Stimulated activated effector memory CD8-positive, alpha-beta T cell treated with anti-CD3 and anti-CD28 coated beads, Interleukin-12 subunit alpha, Interleukin-12 subunit beta, amount 100 ng/mL, for 72 hours (primary cell): Measurements from ENCODE around the gene ATP4A.

ENCODE experiments used
- ATAC-seq: fragments of 150-1000 bp; cut with Tn5 transposase; 2 replicates; pipeline ENCODE4 v1.10.0; 2021
- DNase-seq, 2 donors: peaks; one replicate each; pipeline ENCODE4 v3.0.0; 2021 to 2022; ENCODE audit warnings: low spot score in 2 of 2
- H3K27ac Mint-ChIP-seq: one replicate; pipeline ENCODE4 v1.8.0; 2022; ENCODE audit warnings: mild to moderate bottlenecking, mixed read lengths
- H3K36me3 Mint-ChIP-seq: one replicate; pipeline ENCODE4 v1.8.0; 2022; ENCODE audit warnings: mild to moderate bottlenecking, mixed read lengths
- H3K4me1 Mint-ChIP-seq: one replicate; pipeline ENCODE4 v1.8.0; 2022; ENCODE audit warnings: mixed read lengths
- H3K4me3 Mint-ChIP-seq: one replicate; pipeline ENCODE4 v1.8.0; 2022; ENCODE audit warnings: mild to moderate bottlenecking, mixed read lengths
- H3K9me3 Mint-ChIP-seq: one replicate; pipeline ENCODE4 v1.8.0; 2022; ENCODE audit warnings: mixed read lengths

ATP4A gene

DNA sequence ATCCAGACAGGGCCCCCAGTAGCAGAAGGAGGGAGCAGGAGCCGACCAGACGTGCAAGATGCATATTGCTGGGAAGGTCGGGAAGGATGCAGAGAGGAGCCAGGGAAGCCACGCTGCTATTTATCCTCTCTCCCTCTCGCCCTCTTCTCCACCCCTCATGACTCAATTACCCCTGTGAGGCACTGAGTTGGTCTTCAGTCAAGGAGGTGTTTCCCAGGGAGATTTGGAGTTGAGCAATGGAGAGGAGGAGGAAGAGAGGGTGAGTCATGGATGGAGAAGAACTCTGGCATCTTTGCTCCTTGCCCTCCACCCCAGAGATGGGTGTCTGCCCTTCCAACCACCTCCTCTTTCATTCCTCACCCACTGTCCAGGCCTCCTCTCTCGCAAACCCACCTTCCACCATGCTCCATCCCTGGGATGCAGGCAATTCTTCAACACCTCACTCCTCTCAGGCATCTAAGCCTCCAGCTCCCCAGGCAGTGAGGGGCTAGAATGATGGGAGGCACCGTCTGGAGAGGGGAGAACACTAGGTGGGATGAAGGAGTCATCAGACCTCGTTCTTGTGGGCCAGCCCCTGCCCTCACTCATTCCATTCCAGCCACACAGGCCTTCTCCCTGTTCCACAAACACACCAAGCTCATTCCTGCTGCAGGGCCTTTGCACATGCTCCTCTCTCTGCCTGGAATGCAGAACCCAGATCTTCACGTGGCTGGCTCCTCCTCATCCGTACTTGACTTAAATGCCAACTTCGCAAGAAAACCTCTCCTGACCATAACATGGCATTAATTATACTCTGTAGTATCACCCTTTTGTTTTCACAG, 35.0 kb downstream of the ATP4A start, which contains the start of gene SBSN:
Gene SBSN, minus strand, starts transcription at position 94 of the 821 bp plus-strand sequence. Its CDS starts 30 bp downstream, at position 64.
- Mint-ChIP-seq H3K36me3 (no peaks in the 10 kb centered on the region), H3K4me1 (peaks cover 8% of the 10 kb centered on the region), H3K27ac (no peak within 1 kb of the TSS), H3K9me3 (no peaks in the 10 kb centered on the region), H3K4me3 (no peak within 1 kb of the TSS)
- ATAC-seq (no peak), DNase-seq (no peak)

DNA sequence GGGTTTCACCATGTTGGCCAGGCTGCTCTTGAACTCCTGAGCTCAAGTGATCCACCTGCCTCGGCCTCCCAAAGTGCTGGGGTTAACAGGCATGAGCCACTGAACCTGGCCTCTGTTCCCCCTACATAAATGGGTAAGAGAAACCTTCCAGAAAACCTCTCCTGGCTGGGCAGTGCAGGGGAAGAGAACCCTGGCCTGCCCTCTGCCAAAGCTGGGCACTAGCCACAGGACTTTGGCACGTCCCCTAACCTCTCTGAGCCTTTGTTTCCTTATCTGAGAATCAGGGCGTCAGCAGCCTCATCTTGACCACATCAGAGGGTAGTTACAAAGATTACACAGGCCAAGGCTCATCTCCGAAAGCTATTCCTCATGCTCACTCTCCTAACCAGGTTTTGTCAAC, 37.6 kb downstream of the ATP4A start:
- no peaks in the 10 kb centered on the region for H3K36me3 Mint-ChIP-seq
- H3K9me3 Mint-ChIP-seq, result no peaks in the 10 kb centered on the region
- no peak overlapping the region for H3K27ac Mint-ChIP-seq
- H3K4me1 Mint-ChIP-seq, result no peaks in the 10 kb centered on the region
- H3K4me3 Mint-ChIP-seq, result no peak overlapping the region
- no peak for ATAC-seq
- no peak for DNase-seq

DNA sequence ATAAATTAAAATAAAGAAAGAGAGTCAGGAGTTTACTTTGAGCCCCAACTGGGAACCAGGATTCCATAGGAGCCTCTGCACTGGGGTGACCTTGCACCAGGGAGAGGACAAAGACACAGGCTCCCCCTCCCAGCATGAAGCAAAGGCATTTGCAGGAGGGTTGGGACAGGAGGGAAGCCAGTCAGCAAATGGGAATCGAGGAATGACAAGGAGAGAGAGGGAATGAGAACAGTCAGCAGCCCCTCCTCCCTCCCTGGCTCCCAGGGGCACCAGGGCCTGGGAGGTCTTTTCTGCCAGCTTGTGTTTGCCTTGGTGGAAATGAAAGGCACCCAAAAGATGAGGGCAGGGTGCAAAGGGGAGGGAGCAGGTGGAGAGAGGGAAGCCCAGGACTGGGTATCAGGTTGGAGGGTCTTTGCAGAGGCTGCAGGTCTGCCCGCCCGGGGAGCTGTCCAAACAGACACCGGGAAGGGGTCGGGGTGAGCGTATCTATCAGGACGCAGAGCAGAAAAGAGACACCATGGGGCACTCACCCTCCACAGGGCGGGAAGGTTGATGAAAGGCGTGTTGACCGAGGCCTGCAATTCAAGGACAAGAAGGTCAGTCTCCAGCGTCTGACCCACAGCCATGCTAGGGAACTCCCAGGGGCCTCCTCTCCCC, 39.1 kb downstream of the ATP4A start:
- Mint-ChIP-seq H3K4me3 (no peak overlapping the region), H3K27ac (no peak overlapping the region), H3K36me3 (no peaks in the 10 kb centered on the region), H3K4me1 (no peaks in the 10 kb centered on the region), H3K9me3 (no peaks in the 10 kb centered on the region)
- DNase-seq (no peak), ATAC-seq (no peak)

DNA sequence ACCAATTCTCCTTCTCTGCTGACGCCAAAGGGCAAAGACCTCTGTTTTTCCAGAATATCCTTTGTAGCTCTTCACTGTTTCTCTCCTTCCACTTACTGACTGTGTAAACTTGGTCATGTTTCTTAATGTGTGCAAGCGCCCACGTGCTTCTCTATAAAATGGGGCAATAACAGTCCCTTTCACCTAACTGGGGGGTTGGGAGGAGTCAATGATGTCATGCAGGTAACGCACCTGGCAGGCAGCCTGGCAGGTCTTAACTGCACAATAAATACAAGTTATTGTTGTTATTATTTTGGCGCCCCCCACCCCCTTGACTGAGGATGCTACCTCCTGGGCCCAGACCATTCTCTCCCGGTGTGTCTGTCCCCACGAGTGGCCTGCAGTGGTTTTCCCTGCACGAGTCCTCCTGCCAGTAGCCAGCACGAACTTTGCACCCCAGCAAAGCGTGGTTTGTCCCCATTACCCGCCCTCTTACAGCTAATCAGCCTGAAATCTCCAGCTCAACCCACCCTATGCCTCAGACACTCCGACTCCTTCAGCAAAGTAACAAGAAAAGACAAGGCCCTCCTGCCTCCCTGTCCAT, 40.6 kb downstream of the ATP4A start:
- Mint-ChIP-seq H3K36me3 (no peaks in the 10 kb centered on the region), H3K9me3 (no peaks in the 10 kb centered on the region), H3K27ac (peak overlapping the region; percentile 37), H3K4me3 (no peak overlapping the region), H3K4me1 (no peaks in the 10 kb centered on the region)
- DNase-seq (no peak), ATAC-seq (no peak)

DNA sequence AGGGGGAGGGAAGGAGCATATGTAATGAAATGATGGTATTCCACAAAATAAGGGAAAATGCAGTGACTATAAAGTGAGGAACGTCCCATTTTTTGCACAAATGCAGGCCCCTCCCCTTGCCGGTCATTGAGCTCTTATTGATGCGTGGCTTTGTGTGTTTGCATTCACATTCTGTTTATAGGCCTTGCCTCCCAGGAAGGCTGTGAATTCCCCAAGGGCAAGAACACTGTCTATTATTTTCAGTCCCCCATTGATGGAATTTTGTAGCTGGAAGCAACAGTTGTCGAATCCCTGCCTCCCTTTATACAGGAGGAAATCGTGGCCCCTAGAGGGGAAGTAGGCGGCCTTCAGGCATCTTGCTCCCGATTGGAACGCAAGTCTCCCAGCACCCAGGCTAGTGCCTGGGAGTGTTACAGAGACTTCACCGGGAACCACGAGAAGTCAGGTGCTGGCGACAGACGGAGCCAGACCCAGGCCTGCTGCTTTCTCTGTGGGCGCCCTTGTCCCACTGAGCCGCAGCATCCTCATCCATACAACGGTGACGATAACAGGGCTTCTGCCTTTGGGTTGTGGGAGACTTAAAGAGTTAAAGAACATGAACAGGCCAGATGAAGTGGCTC, 42.2 kb downstream of the ATP4A start:
- ATAC-seq (no peak), DNase-seq (no peak)
- H3K27ac Mint-ChIP-seq, result no peak overlapping the region
- H3K4me3 Mint-ChIP-seq, result no peak overlapping the region
- no peaks in the 10 kb centered on the region for H3K4me1 Mint-ChIP-seq
- no peaks in the 10 kb centered on the region for H3K9me3 Mint-ChIP-seq
- no peaks in the 10 kb centered on the region for H3K36me3 Mint-ChIP-seq

DNA sequence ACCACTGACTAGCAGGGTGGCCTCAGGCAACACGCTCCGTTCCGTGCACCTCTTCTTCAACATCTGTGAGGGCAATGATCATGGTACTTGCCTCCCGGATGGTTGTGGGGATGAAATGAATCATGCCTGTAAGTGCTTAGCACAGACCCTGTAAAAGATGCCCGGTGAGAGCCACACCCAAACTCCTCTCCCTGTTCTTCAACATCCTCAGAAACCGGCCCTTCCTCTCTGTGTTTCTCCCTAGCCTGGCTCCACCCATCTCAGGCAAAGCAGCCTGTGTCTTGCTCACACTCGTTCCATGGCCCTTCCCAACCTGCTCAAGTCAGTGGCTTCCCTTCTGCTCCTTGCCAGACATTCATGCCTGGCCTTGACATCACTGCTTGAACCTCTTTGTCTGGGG, 44.2 kb downstream of the ATP4A start:
- ATAC-seq (no peak), DNase-seq (no peak)
- H3K4me3 Mint-ChIP-seq, result no peak overlapping the region
- no peaks in the 10 kb centered on the region for H3K36me3 Mint-ChIP-seq
- no peaks in the 10 kb centered on the region for H3K9me3 Mint-ChIP-seq
- no peaks in the 10 kb centered on the region for H3K4me1 Mint-ChIP-seq
- peak overlapping the region; percentile 3 for H3K27ac Mint-ChIP-seq

DNA sequence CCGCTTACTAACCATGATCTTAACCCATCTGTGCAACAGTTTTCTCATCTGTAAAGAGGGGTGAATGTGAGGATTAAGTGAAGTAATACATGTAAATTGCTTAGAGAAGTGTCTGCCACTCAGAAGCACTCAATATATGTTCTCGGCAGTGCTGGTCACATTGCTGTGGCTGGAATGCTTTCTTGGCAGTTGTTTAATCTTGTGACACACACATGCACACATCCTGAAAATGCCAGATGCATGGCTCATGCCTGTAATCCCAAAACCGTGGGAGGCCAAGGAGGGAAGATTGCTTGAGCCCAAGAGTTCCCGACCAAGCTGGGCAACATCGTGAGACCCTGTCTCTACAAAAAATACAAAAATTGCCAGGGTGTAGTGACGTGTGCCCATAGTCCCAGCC, 45.1 kb downstream of the ATP4A start:
- no peak for DNase-seq
- Mint-ChIP-seq H3K27ac (no peak overlapping the region), H3K4me1 (peaks cover 6% of the 10 kb centered on the region), H3K36me3 (no peaks in the 10 kb centered on the region), H3K9me3 (no peaks in the 10 kb centered on the region), H3K4me3 (no peak overlapping the region)
- no peak for ATAC-seq

DNA sequence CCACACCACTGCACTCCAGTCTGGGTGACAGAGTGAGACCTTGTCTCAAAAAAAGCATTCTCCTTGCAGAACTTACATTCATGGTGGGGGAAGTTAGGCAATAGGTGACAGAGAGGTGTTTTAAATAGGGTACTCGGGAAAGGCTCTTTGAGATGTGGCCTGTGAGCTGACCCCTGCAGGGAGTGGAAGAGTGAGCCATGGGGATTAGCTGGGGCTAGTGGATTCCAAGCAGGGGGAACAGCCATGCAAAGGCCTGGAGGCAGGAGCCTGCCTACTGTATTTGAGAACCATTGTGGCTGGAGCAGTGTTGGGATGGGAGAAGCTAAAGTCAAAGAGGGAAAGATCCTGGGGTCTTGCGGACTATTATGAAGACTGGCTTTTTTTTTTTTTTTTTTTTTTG, 46.1 kb downstream of the ATP4A start:
- no peaks in the 10 kb centered on the region for H3K36me3 Mint-ChIP-seq
- H3K4me1 Mint-ChIP-seq, result peaks cover 7% of the 10 kb centered on the region
- no peak overlapping the region for H3K27ac Mint-ChIP-seq
- ATAC-seq (no peak), DNase-seq (no peak)
- H3K9me3 Mint-ChIP-seq, result no peaks in the 10 kb centered on the region
- H3K4me3 Mint-ChIP-seq, result no peak overlapping the region

DNA sequence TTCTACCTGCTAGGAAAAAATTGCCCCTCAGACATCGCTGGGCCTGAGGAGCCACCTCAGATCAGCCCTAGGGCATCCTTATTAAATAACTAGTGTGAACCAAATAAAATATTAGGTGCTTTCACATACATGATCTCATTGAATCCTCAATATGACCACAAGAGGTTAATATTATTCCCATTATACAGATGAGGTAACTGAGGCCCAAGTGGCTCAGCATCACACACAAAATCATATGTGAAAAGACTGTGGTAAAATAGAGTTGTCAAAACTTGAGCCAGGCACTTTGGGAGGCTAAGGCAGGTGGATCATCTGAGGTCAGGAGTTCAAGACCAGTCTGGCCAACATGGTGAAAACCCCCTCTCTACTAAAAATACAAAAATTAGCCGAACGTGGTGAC, 47.1 kb downstream of the ATP4A start:
- DNase-seq (no peak), ATAC-seq (no peak)
- Mint-ChIP-seq H3K27ac (no peak overlapping the region), H3K4me1 (peaks cover 7% of the 10 kb centered on the region), H3K4me3 (no peak overlapping the region), H3K9me3 (no peaks in the 10 kb centered on the region), H3K36me3 (no peaks in the 10 kb centered on the region)

DNA sequence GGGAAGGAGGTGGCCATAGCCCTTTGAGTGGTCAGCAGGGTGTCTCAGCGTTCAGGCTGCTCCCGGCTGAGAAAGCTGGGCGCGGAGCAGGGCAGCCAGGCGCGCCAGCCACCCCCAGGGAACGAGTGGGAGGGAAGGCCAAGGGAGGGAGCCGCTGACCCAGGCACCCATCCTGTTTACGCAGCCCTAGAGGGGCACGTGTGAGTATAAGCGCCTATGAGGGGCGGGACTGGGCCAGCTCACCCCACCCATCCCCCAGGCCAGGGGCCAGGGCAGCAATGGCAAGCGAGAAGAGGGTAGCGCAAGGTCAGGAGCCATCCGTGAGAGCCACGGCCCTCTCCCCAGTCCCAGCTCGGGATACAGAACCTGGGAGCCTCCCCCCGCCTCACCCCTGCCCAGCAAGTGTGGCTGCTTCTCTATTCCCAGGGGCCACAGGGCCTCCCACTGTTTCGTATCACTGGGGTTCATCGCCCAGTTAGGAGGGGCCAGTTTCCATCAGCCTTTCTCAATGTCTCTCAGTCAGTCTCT, 49.1 kb downstream of the ATP4A start:
- no peaks in the 10 kb centered on the region for H3K9me3 Mint-ChIP-seq
- DNase-seq, result no peak
- H3K36me3 Mint-ChIP-seq, result no peaks in the 10 kb centered on the region
- H3K27ac Mint-ChIP-seq, result no peak overlapping the region
- ATAC-seq, result no peak
- peaks cover 21% of the 10 kb centered on the region for H3K4me1 Mint-ChIP-seq
- no peak overlapping the region for H3K4me3 Mint-ChIP-seq

DNA sequence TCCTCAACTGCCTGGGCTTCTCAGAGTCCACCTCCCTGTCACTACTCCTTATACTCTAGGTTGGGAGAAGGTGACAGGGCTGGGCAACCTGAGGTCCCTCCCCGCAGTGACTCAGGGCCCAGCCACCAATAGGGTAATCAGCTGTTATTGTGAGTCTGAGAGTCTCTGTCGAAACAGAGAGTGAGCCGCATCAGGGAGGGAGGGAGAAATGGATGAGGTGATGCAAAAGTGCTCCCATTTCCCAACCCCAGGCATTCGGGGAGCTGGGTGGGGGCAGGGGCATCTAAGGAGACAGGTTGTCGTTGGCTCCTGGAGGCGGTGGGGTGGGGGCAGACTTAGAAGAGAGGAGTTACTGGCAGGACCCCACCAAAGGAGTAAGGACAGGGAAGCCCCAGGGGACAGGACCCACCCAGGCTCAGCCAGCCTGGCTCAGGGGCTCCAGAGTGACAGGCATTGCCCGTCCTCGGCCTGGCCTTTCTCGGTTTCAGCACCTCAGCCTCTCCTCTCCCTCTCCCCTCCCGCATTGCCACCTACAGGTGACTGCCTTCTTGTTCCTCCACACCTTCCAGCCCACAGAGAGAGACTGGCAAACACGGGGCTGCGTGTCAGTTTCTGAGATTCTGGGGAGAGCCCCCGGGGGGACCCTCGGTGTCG, 49.7 kb downstream of the ATP4A start, which contains the start of gene DMKN:
Gene DMKN, minus strand, starts transcription at position 22 of the 654 bp plus-strand sequence. CDS start 174 bp downstream, outside the sequence.
- DNase-seq (no peak), ATAC-seq (peak; percentile 20)
- Mint-ChIP-seq H3K27ac (no peak within 1 kb of the TSS), H3K36me3 (no peaks in the 10 kb centered on the region), H3K4me3 (no peak within 1 kb of the TSS), H3K9me3 (no peaks in the 10 kb centered on the region), H3K4me1 (peaks cover 25% of the 10 kb centered on the region)

DNA sequence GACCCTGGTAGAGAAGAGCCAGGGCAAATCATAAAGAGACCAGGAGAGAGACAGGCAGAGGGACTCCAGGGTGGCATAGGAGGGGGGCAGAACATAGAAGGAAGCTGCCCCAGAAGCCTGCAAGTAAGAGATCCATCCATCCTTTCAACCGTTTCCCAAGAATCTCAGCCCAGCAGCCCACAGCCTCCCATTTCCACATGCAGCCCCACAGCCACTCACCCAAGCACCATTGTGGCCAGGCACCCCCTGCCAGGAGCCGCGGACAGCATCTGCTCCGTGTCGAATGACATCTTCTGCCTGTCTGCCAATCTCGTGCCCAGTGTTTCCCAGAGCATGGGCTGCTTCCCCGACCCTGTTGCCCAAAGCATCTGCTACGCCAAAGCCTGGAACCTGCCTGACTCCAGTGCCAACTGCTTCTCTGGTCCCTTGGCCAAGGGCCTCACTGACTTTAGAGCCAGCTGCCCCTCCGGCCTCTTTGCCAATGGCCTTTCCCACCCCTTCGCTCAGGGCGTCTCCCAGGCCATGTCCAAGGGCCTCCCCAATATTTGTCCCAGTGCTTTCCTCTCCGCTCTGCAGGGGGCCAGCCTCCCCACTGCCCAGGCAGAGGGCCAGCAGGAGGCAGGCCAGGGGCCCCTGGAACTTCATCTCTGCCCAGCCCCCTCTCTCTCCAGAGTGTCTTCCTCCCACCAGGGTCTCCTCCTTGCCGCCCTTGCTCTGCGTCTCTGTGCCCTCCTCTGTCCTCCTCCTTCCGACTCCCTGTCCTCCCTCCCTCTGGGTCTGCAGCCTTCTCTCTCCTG, 50.4 kb downstream of the ATP4A start:
- ATAC-seq (no peak), DNase-seq (no peak)
- no peaks in the 10 kb centered on the region for H3K9me3 Mint-ChIP-seq
- H3K27ac Mint-ChIP-seq, result no peak overlapping the region
- no peaks in the 10 kb centered on the region for H3K36me3 Mint-ChIP-seq
- no peak overlapping the region for H3K4me3 Mint-ChIP-seq
- H3K4me1 Mint-ChIP-seq, result peaks cover 25% of the 10 kb centered on the region

DNA sequence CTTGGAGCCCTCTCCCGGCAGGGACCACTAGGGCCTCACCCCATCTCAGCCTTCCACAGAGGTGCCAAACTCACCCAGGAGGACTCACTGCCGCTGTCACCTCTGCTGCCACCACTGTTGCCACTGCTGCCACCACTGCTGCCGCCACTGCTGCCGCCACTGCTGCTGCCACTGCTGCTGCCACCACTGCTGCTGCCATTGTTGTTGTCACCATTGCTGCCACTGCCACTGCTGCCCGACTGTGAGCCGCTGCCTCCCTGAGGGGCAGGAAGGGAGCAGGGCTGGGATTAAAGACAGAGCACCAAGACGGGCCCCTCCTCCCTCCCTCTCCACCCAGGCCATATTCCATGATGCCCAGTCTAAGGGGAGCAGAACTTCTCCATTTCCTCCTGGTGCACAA, 52.1 kb downstream of the ATP4A start:
- no peak for ATAC-seq
- H3K27ac Mint-ChIP-seq, result no peak overlapping the region
- peaks cover 25% of the 10 kb centered on the region for H3K4me1 Mint-ChIP-seq
- H3K9me3 Mint-ChIP-seq, result no peaks in the 10 kb centered on the region
- no peak for DNase-seq
- no peaks in the 10 kb centered on the region for H3K36me3 Mint-ChIP-seq
- no peak overlapping the region for H3K4me3 Mint-ChIP-seq

DNA sequence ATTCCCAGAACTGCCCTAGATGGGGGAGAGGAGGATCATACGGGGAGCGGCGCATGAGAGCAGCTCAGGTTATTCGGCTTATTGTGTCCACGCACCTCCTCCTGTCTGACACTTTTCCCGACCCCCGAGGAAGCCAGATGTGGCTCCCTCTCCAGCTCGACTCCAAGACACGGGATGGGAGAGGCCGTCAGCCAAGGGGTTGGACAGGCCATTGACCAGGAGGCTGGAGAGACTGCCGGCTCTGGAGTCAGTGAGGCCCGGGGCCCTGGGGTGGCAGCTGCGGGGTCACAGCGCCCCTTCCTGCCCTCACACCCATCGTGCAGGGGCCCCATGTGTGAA, 52.9 kb downstream of the ATP4A start:
- H3K27ac Mint-ChIP-seq, result peak overlapping the region; percentile 29
- no peaks in the 10 kb centered on the region for H3K36me3 Mint-ChIP-seq
- H3K4me1 Mint-ChIP-seq, result peaks cover 25% of the 10 kb centered on the region
- ATAC-seq (no peak), DNase-seq (no peak)
- H3K9me3 Mint-ChIP-seq, result no peaks in the 10 kb centered on the region
- peak overlapping the region; percentile 74 for H3K4me3 Mint-ChIP-seq
